ENCODE data around the gene PATL1.
A peak's percentile ranks its signal among the peaks of the same experiment; 100 is the strongest.
"Not testable (repeated sequence)": the region's sequence is repeated elsewhere in the genome, so short reads cannot be mapped to it uniquely, and the experiment has no call there.

DNA sequence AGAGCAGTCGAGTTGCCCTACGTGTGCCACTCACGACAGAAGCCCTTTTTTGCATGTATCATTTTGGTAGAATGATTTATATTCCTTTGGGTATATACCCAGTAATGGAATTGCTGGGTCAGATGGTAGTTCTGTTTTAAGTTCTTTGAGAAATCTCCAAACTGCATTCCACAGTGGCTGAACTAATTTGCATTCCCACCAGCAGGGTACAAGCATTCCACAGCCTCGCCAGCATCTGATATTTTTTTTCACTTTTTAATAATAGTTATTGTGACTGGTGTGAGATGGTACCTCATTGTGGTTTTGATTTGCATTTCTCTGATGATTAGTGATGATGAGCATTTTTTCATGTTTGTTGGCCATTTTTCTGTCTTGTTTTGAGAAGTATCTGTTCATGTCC lies 41.9 kb downstream of the PATL1 start:
- TF ChIP-seq POLR2A (IDR thresholded peaks at IDR 0.05) = not testable (repeated sequence)
- TF ChIP-seq, protein P1, sequence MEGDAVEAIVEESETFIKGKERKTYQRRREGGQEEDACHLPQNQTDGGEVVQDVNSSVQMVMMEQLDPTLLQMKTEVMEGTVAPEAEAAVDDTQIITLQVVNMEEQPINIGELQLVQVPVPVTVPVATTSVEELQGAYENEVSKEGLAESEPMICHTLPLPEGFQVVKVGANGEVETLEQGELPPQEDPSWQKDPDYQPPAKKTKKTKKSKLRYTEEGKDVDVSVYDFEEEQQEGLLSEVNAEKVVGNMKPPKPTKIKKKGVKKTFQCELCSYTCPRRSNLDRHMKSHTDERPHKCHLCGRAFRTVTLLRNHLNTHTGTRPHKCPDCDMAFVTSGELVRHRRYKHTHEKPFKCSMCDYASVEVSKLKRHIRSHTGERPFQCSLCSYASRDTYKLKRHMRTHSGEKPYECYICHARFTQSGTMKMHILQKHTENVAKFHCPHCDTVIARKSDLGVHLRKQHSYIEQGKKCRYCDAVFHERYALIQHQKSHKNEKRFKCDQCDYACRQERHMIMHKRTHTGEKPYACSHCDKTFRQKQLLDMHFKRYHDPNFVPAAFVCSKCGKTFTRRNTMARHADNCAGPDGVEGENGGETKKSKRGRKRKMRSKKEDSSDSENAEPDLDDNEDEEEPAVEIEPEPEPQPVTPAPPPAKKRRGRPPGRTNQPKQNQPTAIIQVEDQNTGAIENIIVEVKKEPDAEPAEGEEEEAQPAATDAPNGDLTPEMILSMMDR (IDR thresholded peaks at IDR 0.05) = peak in 1 of 3 experiments; percentile 9
